Articular chondrocyte of knee joint (primary cell): ENCODE results near the gene GPN1. TPM values are rescaled to one million over a fixed set of nuclear protein-coding genes. Genes with fewer than 3 reads are reported as not detected.

Source experiments
- small RNA-seq: library from RNA; depleted of rRNA; stranded (forward); fragments of <200 nt; gene quantifications from one replicate; pipeline ENCODE3, GENCODE V24; 2012
- total RNA-seq: library from RNA; depleted of rRNA; stranded (reverse); fragments of >200 nt; gene quantifications from 2 replicates; pipeline ENCODE4 v1.2.3, GENCODE V29; 2012

Gene GPN1
- 35.8 and 37.5 TPM in 2 replicates for total RNA-seq

DNA sequence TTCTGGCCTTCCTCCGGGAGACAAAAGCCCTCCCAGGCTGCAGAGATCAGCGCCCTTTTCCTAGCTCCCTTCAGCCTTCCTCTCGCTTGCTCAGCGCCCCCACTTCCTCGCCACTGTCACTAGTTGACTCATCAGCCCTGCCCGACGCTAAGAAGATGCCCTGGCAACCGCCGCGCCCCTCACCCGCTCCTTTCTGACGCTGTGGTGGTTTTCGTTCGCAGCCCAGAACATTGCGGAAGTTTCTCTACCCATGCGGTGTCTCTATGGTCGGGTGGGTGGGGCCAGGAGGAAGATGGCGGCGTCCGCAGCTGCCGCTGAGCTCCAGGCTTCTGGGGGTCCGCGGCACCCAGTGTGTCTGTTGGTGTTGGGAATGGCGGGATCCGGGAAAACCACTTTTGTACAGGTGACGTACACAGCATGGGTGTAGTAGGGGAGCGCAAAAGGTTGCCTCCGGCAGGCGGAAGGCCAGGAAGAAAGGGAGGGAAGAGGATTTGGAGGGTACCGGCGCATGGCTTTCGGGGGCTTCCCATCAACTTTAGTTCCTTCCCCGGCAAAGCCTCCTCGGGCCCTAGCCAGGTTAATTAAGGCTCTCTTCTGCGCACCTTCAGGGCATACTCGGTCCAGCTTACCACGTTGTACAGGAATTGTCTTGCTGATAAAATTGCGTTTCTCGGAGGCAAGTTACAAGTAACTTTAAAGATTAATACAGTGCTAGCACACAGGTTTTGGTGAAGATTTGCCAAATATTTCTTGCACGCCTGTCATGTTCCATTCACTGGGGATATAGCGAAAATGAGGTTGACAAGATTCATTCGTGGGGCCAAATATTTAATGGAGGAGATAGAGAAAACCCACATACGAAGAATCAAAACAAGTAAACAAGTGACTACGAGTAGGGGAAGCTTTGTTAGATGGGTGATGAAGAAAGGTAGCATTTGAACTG lies at the start of gene GPN1, which contains the start of gene CCDC121:
GPN1 (plus strand) TSS at position 284 of the 943 bp plus-strand sequence; CDS start at position 293, 9 bp downstream.
CCDC121 (minus strand) TSS at position 246 of the 943 bp plus-strand sequence. CDS start 1,213 bp downstream, outside the sequence.

DNA sequence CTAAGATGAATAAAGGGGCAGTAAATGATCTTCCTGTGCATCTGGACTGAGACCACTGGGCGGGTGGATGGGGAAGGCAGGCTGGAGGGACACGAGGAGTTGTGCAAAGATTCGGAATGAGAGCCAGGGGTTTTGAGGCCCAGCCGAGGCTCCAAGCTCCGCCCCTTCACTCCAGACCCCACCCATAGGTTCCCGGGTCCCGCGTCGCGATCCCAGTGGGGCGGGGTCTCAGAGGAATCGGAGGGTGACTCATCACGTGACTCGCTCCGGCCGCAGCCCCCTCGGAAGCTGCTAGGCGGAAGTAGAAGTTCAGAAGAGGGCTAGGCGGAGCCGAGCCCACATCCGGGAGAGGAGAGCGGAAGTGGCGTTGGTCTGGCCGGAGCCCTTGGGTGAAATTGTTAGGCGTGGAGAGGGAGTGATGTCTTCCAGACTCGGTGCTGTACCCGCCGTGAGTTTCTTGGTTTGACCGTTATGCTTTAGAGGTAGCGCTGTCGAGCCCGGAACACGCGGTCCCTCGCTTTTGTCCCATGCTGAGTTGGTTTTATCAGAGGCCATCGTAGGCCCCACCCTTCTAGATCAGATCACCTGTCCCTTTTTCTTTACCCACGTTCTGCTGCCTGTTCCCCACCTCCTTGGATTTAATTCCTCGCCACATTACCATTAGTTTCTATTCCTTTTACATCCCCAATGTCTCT lies 46.0 kb upstream of the GPN1 start, which contains the start of gene ZNF512:
ZNF512 (plus strand) TSS at position 348 of the 695 bp plus-strand sequence; CDS start at position 419, 71 bp downstream.

GRCh38 chr2:27663285-27664153 lies 34.7 kb downstream of the GPN1 start, which contains the start of the genes SLC4A1AP and SUPT7L:
SLC4A1AP (plus strand) TSS chr2:27663889; CDS start chr2:27663915, 26 bp downstream.
SUPT7L (minus strand) TSS chr2:27663614; CDS start chr2:27662192, 1,422 bp downstream.

Small RNAs within 50 kb of the gene (small RNA-seq; reads per million reads assigned to genes)
- not detected for gene RF00340

Other genes with a start within 250 kb of the GPN1 start
- gene ZNF513, start 248.3 kb upstream of the GPN1 start, total RNA-seq, result 5.4 and 6.5 TPM in 2 replicates
- gene PPM1G, start 219.5 kb upstream of the GPN1 start, total RNA-seq, result 51.8 and 52.4 TPM in 2 replicates
- gene NRBP1, start 200.4 kb upstream of the GPN1 start, total RNA-seq, result 135 and 145 TPM in 2 replicates
- not detected in 2 replicates for gene KRTCAP3, start 186.7 kb upstream of the GPN1 start, total RNA-seq
- gene IFT172, start 139.3 kb upstream of the GPN1 start, total RNA-seq, result 29.3 and 30.7 TPM in 2 replicates
- 24.2 and 25.1 TPM in 2 replicates for gene FNDC4, start 133.8 kb upstream of the GPN1 start, total RNA-seq
- 0.43 and 0.78 TPM in 2 replicates for gene GCKR, start 132.2 kb upstream of the GPN1 start, total RNA-seq
- 25.6 and 25.9 TPM in 2 replicates for gene ZNF512, start 46.0 kb upstream of the GPN1 start, total RNA-seq
- 1.8 and 2.3 TPM in 2 replicates for gene CCDC121, start within 50 bp of the GPN1 start, total RNA-seq
- 35.9 and 41.4 TPM in 2 replicates for gene SUPT7L, start 34.6 kb downstream of the GPN1 start, total RNA-seq
- gene SLC4A1AP, start 34.8 kb downstream of the GPN1 start, total RNA-seq, result 29.8 and 31.8 TPM in 2 replicates
- 88.6 and 104 TPM in 2 replicates for gene MRPL33, start 142.7 kb downstream of the GPN1 start, total RNA-seq